GM13976 (cell line): ENCODE data around the gene POLR3E.

Source experiments
- DNase-seq: peaks from one replicate; pipeline ENCODE4 v3.0.0; 2012; ENCODE audit warnings: low spot score
- CTCF ChIP-seq: IDR thresholded peaks from 2 replicates; pipeline ENCODE4 v1.5.1; 2012; ENCODE audit warnings: borderline replicate concordance, mild to moderate bottlenecking; ENCODE audit not compliant: insufficient read depth; ENCODE audit errors: extremely low read depth, missing control alignments, control extremely low read depth
- in situ Hi-C: fragments of 300-500 bp; cut with MboI; formaldehyde crosslinking; loops from one replicate; pipeline ENCODE4 v1.12.0; 2022; ENCODE audit warnings: low sequenced_read_pairs, mixed read lengths, inconsistent platforms; ENCODE audit not compliant: unreplicated experiment

The POLR3E gene

GRCh38 chr16:22352140-22352539 lies 54.9 kb downstream of the POLR3E start:
- TF ChIP-seq CTCF, result no peak
- no peak for DNase-seq
- in situ Hi-C loops, result no loop called here

GRCh38 chr16:22352723-22353122 lies 55.5 kb downstream of the POLR3E start:
- in situ Hi-C loops, result no loop called here
- DNase-seq, result no peak

GRCh38 chr16:22353191-22353919 lies 56.1 kb downstream of the POLR3E start:
- in situ Hi-C loops, result no loop called here
- no peak for TF ChIP-seq CTCF
- DNase-seq, result no peak

More at GRCh38 chr16:22352723-22353122, 55.5 kb downstream of the POLR3E start:
- TF ChIP-seq CTCF, result no peak

- DNase-seq, result no peak
- no peak for TF ChIP-seq CTCF
- in situ Hi-C loops, result no loop called here
Measured at GRCh38 chr16:22353933-22354541, 56.8 kb downstream of the POLR3E start.

GRCh38 chr16:22355487-22355908 lies 58.3 kb downstream of the POLR3E start:
- no peak for DNase-seq
- no peak for TF ChIP-seq CTCF
- in situ Hi-C loops, result no loop called here

GRCh38 chr16:22356930-22357634 lies 59.9 kb downstream of the POLR3E start:
- no peak for DNase-seq
- TF ChIP-seq CTCF, result no peak
- in situ Hi-C loops, result no loop called here
